Breast epithelium (tissue), 4 donors: ENCODE data around the gene DNAL4. TPM values are rescaled to one million over a fixed set of nuclear protein-coding genes. Genes with fewer than 3 reads are reported as not detected.

ENCODE experiments used
- DNase-seq, 2 donors: peaks; one replicate each; pipeline ENCODE4 v3.0.0-alpha.2; 2019; ENCODE audit warnings: low spot score in 2 of 2
- H3K27ac ChIP-seq, 2 donors: fragments of 200-600 bp; sonication (generic) in 1 of 2; one replicate each; pipeline ENCODE4 v1.5.1; 2016 to 2019; ENCODE audit warnings: mild to moderate bottlenecking in 1 of 2
- H3K27me3 ChIP-seq, 2 donors: fragments of 200-600 bp; sonication (generic) in 1 of 2; one replicate each; pipeline versions ENCODE4 v1.5.1 to v1.6.0; 2017 to 2019; ENCODE audit warnings: control low read depth in 1 of 2, mild to moderate bottlenecking in 1 of 2
- H3K36me3 ChIP-seq: fragments of 200-600 bp; one replicate; pipeline ENCODE4 v1.5.1; 2019
- H3K4me1 ChIP-seq, 2 donors: fragments of 200-600 bp; sonication (generic); one replicate each; pipeline ENCODE4 v1.5.1; 2016 to 2019; ENCODE audit warnings: control low read depth in 1 of 2
- H3K4me3 ChIP-seq, 3 donors: fragments of 200-600 bp; sonication (generic); 1 replicate in 2 of 3; 2 replicates in 1 of 3; pipeline ENCODE4 v1.5.1; 2016 to 2019; ENCODE audit warnings: mild to moderate bottlenecking in 3 of 3, moderate library complexity in 2 of 3
- H3K9me3 ChIP-seq, 2 donors: fragments of 200-600 bp; sonication (generic) in 1 of 2; one replicate each; pipeline ENCODE4 v1.5.1; 2016 to 2019; ENCODE audit warnings: control low read depth in 1 of 2
- CTCF ChIP-seq, 3 donors: fragments of 450-650 bp; IDR thresholded peaks; one replicate each; pipeline ENCODE4 v1.5.1; 2016 to 2017; ENCODE audit warnings: antibody characterized with exemption in 3 of 3, mild to moderate bottlenecking in 3 of 3, moderate library complexity in 3 of 3
- POLR2A ChIP-seq: fragments of 450-650 bp; IDR thresholded peaks from one replicate; pipeline ENCODE4 v1.6.1; 2016; ENCODE audit warnings: antibody characterized with exemption, mild to moderate bottlenecking, moderate library complexity
- POLR2AphosphoS5 ChIP-seq, 3 donors: sonication (generic); formaldehyde crosslinking; IDR thresholded peaks; one replicate each; pipeline ENCODE4 v1.6.1; 2017; ENCODE audit warnings: antibody characterized with exemption in 3 of 3
- intact Hi-C: fragments of 100-400 bp; cut with DNase I; formaldehyde crosslinking; loops from one replicate; pipeline ENCODE4 v1.15.1; 2023; ENCODE audit warnings: low total_unique reads
- total RNA-seq, 3 donors: library from RNA; depleted of rRNA; stranded (reverse); fragments of >200 nt; gene quantifications; one replicate each; pipeline ENCODE4 v1.1.0, GENCODE V29; 2016

DNAL4 gene
- total RNA-seq, 3 donors from 2014 or later, result 17.8 to 31.2 (median 21.3) TPM

GRCh38 chr22:38775656-38776055 lies 18.3 kb downstream of the DNAL4 start:
- H3K27me3 ChIP-seq, result no peaks in the 10 kb centered on the region
- H3K9me3 ChIP-seq, result no peaks in the 10 kb centered on the region
- H3K4me1 ChIP-seq, result no peaks in the 10 kb centered on the region
- H3K27ac ChIP-seq, result peak overlapping the region in 1 of 2 donors; percentile 38
- intact Hi-C loops, result no loop called here
- no peak for DNase-seq
- no peaks in the 10 kb centered on the region for H3K36me3 ChIP-seq
- TF ChIP-seq CTCF (IDR thresholded peaks at IDR 0.05), result no peak
- TF ChIP-seq POLR2AphosphoS5 (IDR thresholded peaks at IDR 0.05), result no peak
- TF ChIP-seq POLR2A, result no peak
- H3K4me3 ChIP-seq, result no peak overlapping the region

- TF ChIP-seq CTCF (IDR thresholded peaks at IDR 0.05) (no peak), POLR2A (no peak), POLR2AphosphoS5 (IDR thresholded peaks at IDR 0.05) (no peak)
- Histone ChIP-seq H3K4me1 (no peaks in the 10 kb centered on the region), H3K27ac (peak overlapping the region; percentile 19 to 38), H3K9me3 (no peaks in the 10 kb centered on the region), H3K27me3 (no peaks in the 10 kb centered on the region), H3K36me3 (no peaks in the 10 kb centered on the region), H3K4me3 (no peak overlapping the region)
- intact Hi-C loops, result no loop called here
- DNase-seq, result no peak
Measured at GRCh38 chr22:38774496-38775166, 19.3 kb downstream of the DNAL4 start.

GRCh38 chr22:38773363-38773946 lies 20.5 kb downstream of the DNAL4 start:
- TF ChIP-seq CTCF (IDR thresholded peaks at IDR 0.05), result no peak
- no peak for TF ChIP-seq POLR2AphosphoS5 (IDR thresholded peaks at IDR 0.05)
- TF ChIP-seq POLR2A, result no peak
- Histone ChIP-seq H3K27me3 (no peaks in the 10 kb centered on the region), H3K27ac (no peak overlapping the region), H3K4me3 (no peak overlapping the region), H3K9me3 (no peaks in the 10 kb centered on the region), H3K36me3 (no peaks in the 10 kb centered on the region), H3K4me1 (no peaks in the 10 kb centered on the region)
- DNase-seq, result no peak
- intact Hi-C loops, result loop anchor here (1.0 kb wide), 1 partner anchor 23 kb away; no protein-coding TSS in a partner anchor

GRCh38 chr22:38772623-38772873 lies 21.4 kb downstream of the DNAL4 start:
- H3K36me3 ChIP-seq, result no peaks in the 10 kb centered on the region
- no peak overlapping the region for H3K27ac ChIP-seq
- no peak overlapping the region for H3K4me3 ChIP-seq
- intact Hi-C loops, result no loop called here
- H3K9me3 ChIP-seq, result no peaks in the 10 kb centered on the region
- TF ChIP-seq CTCF (IDR thresholded peaks at IDR 0.05), result no peak
- no peak for TF ChIP-seq POLR2AphosphoS5 (IDR thresholded peaks at IDR 0.05)
- no peak for TF ChIP-seq POLR2A
- no peaks in the 10 kb centered on the region for H3K27me3 ChIP-seq
- no peak for DNase-seq
- no peaks in the 10 kb centered on the region for H3K4me1 ChIP-seq

GRCh38 chr22:38770257-38770949 lies 23.5 kb downstream of the DNAL4 start:
- Histone ChIP-seq H3K4me3 (no peak overlapping the region), H3K27ac (no peak overlapping the region), H3K9me3 (no peaks in the 10 kb centered on the region), H3K27me3 (no peaks in the 10 kb centered on the region), H3K4me1 (no peaks in the 10 kb centered on the region), H3K36me3 (no peaks in the 10 kb centered on the region)
- DNase-seq, result no peak
- TF ChIP-seq CTCF (IDR thresholded peaks at IDR 0.05) (no peak), POLR2A (no peak), POLR2AphosphoS5 (IDR thresholded peaks at IDR 0.05) (no peak)
- intact Hi-C loops, result no loop called here
